ENCODE results near the gene ZNF223.
A peak's percentile ranks its signal among the peaks of the same experiment; 100 is the strongest.

ZNF223 gene

DNA sequence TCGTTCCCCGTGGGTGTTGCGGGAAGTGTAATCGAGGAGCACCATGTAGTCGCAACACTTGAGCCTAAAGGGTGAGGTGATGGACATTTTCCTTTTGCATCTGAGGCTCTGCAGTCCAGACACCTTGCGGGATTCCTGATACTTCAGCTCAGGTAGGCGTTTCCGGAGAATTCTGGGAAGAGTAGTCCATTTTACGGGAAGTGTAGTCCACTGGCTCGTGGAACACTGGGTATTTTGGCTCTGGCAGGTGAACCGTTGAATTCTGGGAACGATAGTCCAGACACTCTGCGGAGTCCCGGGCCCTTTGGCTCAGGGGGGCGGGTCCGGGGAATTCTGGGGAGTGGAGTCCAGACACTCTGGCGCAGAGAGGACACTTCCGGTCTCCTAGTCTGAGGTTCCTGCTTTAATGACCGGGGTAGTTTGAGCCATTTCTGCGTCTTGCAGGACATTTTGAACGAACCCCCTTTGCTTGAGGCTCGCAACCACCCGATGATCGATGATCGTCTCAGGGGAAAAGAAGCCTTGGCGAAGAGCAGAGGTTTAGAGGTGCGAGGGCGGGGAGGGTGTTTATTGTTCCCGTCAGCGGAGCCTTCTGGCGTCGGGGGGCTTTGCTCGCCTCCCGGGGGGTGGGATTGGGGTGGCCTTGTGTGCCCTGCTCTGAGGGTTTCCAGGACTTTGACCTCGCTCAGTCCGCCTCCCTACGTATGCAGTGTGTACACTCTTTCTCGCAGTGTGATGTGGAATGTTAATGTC, at the start of gene ZNF223:
Gene ZNF223 (plus strand): TSS at position 387 of the 753 bp plus-strand sequence. CDS start 3,141 bp downstream, outside the sequence.
- peak; percentile 99 for DNase-seq (ENCODE audit: low spot score)

DNA sequence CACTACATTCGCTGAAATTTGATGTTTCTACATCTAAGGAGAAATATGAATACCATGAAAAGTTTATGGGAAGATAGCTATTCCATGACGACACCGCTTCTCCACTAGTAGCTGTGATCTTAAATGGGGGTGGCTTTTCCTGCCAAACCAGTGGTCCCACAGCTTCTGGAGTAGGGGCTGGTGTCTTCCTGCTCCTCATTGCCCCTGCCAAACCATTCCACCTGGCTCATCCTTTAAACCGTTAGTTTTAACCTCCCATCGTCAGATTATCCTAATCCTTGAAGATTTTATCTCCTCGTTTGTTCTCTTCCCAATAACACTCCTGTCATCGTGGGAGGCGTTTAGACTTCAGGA, 49.6 kb upstream of the ZNF223 start:
- peak; percentile 6 for DNase-seq (ENCODE audit: low spot score)

DNA sequence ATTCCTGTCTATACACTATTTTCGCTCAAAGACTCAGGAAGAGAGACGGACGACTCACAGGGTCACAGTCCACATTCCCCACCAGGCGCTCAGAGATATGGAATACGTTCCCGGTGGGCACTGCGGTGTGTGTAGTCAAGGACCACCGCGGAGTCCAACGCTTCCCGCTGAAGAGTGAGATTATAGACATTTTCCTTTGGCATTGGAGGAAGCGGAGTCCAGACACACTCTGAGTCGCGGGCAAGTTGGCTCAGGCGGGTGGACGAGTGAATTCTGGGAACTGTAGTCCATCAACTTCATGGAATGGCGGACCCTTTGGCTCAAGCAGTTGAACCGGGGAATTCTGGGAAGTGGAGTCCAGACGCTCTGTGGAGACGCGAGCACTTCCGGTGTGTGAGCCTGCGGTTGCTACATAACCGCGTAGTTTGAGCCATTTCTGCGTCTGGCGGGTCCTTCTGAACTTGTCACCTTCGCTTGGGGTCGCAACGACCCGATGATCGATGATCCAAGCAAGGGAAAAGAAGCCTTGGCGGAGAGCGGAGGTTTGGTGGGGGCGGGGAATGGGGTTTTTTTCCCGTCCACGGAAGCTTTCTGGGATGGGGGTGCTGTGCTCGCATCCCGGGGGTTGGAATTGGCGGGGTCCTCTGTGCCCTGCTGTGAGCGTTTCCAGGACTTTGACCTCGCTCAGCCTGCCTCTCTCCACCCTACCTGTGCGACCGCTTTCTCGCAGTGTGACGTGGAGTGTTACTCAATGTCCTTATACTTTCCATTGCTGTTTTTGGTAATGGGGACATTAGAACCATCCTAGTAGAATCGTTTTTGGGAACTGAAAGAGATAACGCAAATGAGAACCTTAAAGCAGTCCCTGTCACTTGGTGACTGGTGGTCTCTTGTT, 49.0 kb upstream of the ZNF223 start, which contains the start of gene ZNF230:
Gene ZNF230 (plus strand): TSS at position 392 of the 895 bp plus-strand sequence. CDS start 4,122 bp downstream, outside the sequence.
- DNase-seq (ENCODE audit: low spot score) = peak; percentile 96

DNA sequence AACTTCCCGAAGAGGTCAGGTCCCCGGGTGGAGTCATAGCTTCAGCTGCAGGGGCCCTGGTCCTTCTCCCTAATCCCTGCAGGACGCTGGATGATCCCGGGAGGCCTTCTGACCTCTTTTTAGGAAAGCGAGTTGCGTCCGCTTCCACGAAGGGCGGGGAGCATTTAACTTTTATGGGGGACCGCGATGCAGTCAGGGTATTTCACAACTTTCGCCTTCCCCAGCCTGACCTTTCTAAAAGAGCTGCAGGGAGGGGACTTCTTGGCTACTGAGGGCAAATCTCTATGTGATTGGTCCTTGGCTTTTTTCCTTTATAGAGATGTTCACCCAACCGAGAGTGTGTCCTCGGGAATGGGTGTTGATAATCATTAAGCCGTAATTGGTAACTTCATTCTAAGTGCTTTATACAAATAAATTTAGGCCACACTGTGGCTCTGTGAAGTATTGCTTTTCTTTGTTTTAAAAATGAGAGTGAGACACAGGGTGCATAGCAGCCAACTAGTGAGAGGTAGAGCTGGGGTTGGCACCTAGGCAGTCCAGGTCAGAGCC, 48.3 kb upstream of the ZNF223 start:
- peak; percentile 23 for DNase-seq (ENCODE audit: low spot score)

DNA sequence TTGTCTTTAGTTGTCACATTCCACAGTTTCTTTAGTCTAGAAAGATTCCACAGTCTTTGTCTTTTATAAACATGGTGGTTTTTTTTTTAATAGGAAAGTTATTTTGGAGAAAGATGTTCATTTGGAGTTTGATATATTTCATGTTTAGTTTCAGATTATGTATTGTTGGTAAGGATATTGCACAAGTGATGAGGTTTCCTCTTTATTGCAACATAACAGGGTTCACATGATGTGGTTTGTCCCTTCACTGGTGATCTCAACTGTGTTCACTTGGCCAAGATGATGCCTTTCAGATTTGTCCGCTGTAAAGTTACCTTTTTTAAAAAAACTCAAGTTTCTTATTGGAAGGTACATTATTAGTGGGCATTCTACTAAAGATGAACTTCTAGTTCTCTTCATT, 45.9 kb upstream of the ZNF223 start:
- DNase-seq (ENCODE audit: low spot score) = no peak

DNA sequence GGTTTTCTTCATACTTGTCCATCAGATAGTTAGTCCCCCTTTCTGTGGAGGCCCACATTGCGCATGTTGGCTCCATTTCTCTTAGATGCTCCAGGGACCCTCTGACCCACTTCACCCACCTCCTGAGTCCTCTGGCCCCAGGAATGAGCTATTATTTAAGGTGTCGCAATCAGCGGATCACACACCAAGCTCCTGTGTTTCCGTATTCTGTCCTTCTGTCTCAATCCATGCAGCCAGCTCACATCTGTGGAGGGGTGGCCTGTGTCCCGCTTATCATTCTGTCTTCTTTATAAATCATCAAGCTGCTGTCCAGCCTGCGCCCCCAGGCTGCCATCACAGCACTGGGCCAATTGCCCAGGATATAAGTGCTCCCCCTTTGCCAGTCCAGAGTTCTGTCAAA, 44.4 kb upstream of the ZNF223 start:
- no peak for DNase-seq (ENCODE audit: low spot score)

DNA sequence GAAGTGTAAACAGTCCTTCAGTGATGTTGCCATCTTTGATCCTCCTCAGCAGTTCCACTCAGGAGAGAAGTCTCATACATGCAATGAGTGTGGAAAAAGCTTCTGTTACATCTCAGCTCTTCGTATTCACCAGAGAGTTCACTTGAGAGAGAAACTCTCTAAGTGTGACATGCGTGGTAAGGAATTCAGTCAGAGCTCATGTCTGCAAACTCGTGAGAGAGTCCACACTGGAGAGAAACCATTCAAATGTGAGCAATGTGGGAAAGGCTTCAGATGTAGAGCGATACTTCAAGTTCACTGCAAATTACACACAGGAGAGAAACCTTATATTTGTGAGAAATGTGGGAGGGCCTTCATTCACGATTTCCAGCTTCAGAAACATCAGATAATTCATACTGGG, 41.4 kb upstream of the ZNF223 start:
- DNase-seq (ENCODE audit: low spot score) = no peak

DNA sequence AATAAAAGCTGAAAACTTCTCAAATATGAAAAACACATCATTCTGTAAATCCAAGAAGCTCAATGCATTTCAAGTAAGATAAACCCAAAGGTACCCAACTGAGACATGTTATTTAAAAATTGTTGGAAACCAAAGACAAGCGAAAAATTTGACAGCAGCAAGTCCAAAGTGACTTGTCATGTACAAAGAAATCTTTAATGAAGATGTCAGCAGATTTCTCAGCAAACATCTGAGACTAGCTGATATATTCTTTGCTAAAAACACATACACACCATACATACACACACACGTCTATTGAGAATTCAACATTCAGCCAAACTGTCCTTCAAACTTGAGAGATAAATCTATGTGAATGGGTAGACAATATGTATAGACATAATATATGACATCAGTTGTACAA, 32.3 kb upstream of the ZNF223 start:
- DNase-seq (ENCODE audit: low spot score) = no peak

DNA sequence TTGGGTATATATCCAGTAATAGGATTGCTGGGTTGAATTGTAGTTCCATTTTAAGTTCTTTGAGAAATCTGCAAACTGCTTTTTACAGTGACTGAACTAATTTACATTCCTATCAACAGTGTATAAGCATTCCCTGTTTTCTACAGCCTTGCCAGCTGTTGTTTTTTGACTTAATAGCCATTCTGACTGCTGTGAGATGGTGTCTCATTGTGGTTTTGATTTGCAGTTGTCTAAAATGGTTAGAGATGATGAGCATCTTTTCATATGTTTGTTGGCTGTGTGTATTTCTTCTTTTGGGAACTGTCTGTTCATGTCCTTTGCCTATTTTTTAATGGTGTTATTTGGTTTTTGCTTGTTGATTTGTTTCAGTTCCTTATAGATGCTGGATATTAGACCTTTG, 30.6 kb upstream of the ZNF223 start:
- DNase-seq (ENCODE audit: low spot score) = no peak

DNA sequence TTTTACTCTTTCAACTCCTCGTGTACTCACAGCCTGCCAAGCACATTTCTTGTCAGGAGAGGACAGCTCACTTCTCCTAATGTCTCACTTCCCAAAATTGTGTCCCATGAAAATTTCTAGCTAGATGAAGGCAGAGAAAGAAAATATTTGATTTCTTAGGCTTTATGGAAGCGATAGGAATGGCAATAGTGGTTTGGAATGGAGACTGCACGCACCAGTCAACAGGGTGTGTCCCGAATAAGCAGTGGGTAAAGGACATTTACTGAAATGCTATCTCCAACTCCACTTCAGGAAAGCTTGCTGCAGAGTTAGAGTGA, 27.0 kb upstream of the ZNF223 start:
- no peak for DNase-seq (ENCODE audit: low spot score)

DNA sequence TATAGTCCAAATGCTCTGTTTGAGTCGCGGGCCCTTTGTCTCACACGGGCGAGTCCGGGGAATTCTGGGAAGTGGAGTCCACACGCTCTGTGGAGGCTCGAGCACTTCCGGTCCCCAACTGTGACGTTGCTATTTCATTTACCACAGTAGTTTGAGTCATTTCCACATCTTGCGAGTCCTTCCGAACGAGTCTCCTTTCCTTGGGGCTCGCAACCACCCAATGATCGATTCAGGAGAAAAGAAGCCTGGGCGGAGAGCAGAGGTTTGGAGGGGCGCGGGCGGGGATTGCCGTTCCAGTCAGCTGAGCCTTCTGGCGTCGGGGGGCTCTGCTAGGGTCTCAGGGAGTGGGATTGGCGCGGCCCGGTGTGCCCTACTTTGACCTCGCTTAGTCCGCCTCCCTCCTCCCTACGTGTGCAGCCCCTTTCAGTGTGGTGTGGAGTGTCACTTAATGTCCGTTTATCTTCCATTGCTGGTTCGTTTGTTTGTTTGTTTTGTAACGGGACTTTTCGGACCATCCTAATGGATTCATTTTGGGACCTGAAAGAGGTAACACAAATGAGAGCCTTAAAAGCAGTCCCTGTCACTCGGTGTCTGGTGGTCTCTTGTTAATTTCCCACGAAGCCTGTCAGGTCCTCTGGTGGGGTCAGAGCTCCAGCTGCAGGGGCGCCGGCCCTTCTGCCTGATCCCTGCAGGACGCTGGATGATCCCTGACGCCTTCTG, 26.5 kb upstream of the ZNF223 start, which contains the start of gene ZNF222:
Gene ZNF222 (plus strand): TSS at position 163 of the 720 bp plus-strand sequence. CDS start 58 bp downstream, at position 221.
- peak; percentile 90 for DNase-seq (ENCODE audit: low spot score)

DNA sequence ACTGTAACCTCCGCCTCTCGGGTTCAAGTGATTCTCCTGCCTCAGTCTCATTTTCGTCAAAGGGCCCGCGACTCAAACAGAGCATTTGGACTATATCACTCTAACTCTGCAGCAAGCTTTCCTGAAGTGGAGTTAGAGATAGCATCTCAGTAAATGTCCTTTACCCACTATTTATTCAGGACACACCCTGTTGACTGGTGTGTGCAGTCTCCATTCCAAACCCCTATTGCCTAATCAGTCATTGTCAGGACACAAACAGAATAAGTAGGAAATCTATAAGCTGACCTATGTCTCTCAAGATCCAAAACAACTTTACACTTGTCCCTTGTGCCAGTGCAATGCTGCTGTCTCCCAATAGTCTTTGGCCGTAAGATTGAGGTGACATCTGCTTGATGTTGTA, 25.2 kb upstream of the ZNF223 start:
- DNase-seq (ENCODE audit: low spot score) = no peak

DNA sequence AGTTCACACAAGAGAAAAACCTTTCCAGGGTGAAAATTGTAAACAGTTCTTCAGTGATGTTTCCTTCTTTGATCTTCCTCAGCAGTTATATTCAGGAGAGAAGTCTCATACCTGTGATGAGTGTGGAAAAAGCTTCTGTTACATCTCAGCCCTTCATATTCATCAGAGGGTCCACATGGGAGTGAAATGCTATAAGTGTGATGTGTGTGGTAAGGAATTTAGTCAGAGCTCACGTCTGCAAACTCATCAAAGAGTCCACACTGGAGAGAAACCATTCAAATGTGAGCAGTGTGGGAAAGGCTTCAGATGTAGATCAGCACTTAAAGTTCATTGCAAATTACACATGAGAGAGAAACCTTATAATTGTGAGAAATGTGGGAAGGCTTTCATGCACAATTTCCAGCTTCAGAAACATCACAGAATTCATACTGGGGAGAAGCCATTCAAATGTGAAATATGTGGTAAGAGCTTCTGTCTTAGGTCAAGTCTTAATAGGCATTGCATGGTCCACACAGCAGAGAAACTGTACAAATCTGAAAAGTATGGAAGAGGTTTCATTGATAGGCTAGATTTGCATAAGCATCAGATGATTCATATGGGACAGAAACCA, 19.7 kb upstream of the ZNF223 start:
- no peak for DNase-seq (ENCODE audit: low spot score)

DNA sequence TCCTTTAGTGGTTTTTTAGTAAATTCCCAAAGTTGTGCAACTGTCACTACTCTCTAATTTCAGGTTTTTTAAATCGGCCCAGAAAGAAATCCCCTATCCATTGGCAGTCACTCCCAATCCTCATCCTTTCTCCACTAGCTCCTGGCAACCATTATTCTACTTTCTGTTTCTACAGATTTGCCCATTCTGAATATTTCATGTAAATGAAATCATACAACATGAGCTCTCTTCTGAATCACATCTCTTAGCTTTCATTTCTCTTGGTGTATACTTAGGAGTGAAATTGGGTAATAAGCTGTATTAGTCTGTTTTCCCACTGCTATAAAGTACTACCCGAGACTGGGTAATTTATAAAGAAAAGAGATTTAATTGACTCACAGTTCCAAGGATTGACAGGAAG, 9.7 kb upstream of the ZNF223 start:
- no peak for DNase-seq (ENCODE audit: low spot score)

DNA sequence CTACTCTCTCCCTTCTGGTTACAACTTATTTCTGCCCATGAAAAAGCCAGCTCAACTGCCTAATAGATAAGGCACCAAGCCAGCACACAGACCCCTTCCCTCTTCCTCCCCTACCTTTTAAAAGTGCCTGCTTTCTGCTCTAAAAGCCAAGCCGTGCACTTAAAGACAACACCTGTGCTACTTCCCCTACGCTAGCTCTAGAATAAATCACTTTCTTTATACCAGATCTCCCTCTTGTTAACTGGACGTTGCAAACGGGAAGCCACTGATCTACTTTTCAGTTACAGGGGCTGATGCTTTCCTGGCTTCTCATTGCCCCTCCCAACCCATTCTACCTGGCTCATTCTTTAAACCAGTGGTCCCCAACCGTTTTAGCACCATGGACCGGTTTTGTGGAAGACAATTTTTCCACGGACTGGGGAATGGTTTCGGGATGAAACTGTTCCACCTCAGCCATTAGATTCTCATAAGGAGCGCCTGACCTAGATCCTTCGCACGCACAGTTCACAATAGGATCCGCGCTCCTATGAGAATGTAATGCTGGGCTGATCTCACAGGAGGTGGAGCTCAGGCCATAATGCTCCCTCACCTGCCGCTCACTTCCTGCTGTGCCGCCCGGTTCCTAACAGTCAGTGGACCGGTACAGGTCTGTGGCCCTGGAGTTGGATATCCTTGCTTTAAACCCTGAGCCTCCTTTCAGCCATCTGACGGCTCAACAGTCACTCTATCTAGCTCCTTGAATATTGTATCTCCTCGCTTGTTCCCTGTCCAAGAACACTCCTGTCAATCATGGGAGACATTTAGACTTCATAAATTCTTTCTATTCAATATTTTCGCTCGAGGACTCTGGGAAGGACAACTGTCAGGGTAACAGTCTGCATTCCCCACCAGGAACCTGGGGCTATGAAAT, 841 bp upstream of the ZNF223 start:
- no peak for DNase-seq (ENCODE audit: low spot score)

DNA sequence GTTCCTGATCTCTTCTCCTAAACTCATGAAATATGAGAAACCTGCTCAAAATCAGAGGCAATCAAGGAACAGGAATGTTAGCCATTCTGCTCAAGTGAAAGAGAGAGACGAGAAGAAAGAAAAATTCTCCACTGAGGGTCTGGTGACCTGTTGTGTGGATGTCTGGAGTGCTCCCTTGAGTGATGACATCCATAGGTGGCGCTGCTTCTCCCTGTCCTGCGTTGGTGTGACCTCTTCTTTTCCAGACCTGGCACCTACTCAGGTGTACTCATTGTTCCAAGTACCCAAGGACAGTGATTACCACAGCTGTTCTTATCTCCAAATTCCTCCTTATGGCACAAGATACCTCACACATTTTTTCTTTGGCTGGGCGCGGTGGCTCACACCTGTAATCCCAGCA, 4.0 kb downstream of the ZNF223 start:
- no peak for DNase-seq (ENCODE audit: low spot score)

DNA sequence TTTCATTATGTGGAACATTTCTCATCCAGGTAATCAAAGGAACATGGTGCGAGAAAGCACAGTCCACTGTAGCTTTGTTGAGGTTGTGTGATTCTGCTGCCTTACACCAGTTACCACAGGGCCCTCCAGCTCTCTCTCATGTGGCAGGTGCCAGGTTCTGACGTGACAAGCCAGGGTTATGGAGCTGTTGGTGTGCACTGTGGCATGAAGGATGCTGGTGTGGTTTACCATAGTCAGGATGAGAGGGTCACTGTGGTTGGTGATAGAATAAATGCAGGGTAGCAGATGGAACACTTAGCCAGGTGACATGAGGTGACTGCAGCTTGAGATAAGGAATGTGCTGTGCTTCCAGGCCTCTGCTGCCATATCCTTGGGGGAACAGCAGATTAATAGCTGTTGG, 7.4 kb downstream of the ZNF223 start:
- no peak for DNase-seq (ENCODE audit: low spot score)

DNA sequence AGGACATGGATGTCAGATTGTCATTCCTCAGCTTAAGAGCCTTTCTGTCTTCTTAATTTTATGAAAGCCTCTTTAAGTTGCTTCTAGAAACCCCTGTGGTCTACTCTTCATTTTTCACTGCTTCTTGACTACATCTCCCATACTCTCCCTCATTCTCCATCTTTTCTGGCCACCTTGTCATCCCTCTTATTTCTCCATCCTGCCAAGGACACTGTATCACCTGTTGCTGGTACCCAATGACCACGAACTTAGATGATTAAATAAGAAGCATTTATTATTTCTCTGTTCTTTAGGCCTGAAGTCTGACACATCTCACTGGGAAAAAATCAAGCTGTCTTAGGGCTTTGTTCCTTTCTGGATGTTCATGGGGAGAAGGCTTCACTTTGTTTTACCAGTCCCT, 9.2 kb downstream of the ZNF223 start:
- no peak for DNase-seq (ENCODE audit: low spot score)

DNA sequence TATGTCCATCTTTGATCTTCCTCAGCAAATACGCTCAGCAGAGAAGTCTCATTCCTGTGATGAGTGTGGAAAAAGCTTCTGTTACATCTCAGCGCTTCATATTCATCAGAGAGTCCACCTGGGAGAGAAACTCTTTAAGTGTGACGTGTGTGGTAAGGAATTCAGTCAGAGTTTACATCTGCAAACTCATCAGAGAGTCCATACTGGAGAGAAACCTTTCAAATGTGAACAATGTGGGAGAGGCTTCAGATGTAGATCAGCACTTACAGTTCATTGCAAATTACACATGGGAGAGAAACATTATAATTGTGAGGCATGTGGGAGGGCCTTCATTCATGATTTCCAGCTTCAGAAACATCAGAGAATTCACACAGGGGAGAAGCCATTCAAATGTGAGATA, 14.5 kb downstream of the ZNF223 start:
- no peak for DNase-seq (ENCODE audit: low spot score)

DNA sequence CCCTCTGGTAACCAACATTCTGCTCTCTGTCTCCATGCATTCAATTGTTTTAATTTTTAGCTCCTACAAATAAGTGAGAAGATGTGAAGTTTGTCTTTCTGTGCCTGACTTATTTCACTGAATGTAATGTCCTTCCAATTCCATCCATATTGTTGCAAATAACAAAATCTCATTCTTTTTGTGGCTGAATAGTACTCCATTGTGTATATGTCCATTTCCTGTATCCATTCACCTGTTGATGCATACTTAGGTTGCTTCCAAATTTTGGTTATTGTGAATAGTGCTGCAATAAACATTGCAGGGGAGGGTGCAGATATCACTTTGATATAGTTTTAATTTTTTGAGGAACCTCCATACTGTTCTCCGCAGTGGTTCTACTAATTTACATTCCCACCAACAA, 17.6 kb downstream of the ZNF223 start:
- no peak for DNase-seq (ENCODE audit: low spot score)

Data from AG08395 (cell line).